ENCODE measurements around the gene CNGB1. TPM values are rescaled to one million over a fixed set of nuclear protein-coding genes. Genes with fewer than 3 reads are reported as not detected.
A peak's percentile ranks its signal among the peaks of the same experiment; 100 is the strongest.
"Not testable (repeated sequence)": the region's sequence is repeated elsewhere in the genome, so short reads cannot be mapped to it uniquely, and the experiment has no call there.

CNGB1 gene
- total RNA-seq, 4 donors from 2014 or later: 1.1 to 2.8 TPM; not detected in 2

DNA sequence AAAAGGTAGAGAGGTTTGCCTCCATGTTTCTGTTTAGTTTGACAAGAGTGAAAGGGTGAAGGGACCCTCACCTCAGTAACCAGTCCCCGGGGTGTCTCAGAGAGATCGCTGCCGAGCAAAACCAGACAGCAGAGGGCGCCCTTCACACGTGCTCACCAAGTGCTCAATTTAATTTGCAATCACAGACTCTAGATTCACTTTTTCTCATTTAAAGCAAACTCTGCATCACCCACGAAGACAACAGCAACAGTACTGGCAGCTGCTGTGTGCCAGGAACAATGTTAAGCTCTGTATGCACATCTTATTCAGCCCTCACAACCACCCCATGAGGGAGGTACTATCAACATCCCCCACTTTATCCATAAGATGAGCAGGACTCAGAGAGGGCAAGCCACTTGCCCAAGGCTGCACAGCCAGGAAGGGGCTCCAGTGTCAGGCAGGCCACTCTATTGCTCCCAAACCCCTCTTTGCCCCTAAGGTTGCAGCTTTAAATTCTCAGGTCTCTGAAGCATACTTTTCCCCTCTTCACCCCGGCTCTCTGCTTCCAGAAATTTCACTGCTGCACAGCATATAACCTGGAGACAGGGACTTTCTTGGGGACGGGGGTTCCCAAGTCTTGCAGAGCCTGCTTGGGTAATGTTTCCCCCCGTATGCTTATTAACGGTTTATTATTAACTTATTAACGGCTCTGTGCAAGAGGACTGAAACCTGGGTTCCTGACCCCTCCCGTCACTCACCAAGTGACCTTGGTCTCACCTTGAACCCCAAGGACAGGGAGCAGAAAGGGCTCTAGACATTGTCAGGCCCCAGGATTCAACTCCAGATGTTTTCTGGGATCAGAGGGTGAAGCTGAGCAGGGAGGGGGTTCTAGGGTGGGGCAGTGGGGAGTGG is 70.9 kb downstream of the CNGB1 start:
- Histone ChIP-seq H3K4me1 (no peaks in the 10 kb centered on the region), H3K9me3 (no peaks in the 10 kb centered on the region), H3K27me3 (no peaks in the 10 kb centered on the region), H3K27ac (no peak overlapping the region), H3K4me3 (no peak overlapping the region), H3K36me3 (no peaks in the 10 kb centered on the region)
- TF ChIP-seq POLR2A (IDR thresholded peaks at IDR 0.05): no peak
- TF ChIP-seq, protein P1, sequence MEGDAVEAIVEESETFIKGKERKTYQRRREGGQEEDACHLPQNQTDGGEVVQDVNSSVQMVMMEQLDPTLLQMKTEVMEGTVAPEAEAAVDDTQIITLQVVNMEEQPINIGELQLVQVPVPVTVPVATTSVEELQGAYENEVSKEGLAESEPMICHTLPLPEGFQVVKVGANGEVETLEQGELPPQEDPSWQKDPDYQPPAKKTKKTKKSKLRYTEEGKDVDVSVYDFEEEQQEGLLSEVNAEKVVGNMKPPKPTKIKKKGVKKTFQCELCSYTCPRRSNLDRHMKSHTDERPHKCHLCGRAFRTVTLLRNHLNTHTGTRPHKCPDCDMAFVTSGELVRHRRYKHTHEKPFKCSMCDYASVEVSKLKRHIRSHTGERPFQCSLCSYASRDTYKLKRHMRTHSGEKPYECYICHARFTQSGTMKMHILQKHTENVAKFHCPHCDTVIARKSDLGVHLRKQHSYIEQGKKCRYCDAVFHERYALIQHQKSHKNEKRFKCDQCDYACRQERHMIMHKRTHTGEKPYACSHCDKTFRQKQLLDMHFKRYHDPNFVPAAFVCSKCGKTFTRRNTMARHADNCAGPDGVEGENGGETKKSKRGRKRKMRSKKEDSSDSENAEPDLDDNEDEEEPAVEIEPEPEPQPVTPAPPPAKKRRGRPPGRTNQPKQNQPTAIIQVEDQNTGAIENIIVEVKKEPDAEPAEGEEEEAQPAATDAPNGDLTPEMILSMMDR (IDR thresholded peaks at IDR 0.05): peak; percentile 48 to 81 (median 77)
- DNase-seq: peak; percentile 68 to 88 (median 78)

DNA sequence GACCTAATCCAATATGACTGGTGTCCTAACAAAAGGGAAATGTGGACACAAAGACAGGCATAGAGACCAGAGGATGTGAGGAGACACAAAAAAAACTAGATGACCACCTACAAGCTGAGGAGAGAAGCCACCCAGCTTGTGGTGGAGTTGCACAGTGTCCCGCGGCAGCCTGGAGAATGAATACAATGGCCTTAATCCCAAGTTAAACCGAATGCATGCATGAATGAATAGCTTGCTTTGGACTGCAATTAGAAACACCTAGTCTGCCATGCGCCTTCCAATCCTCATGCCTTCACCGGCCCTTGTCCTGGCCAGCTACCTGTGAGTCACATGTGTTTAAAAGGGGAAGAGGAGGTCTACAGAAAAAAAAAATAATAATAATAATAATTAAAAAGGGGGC is 72.0 kb downstream of the CNGB1 start:
- TF ChIP-seq POLR2A (IDR thresholded peaks at IDR 0.05): no peak
- TF ChIP-seq, protein P1 (IDR thresholded peaks at IDR 0.05): no peak
- no peak overlapping the region for H3K27ac ChIP-seq
- H3K4me3 ChIP-seq: no peak overlapping the region

DNA sequence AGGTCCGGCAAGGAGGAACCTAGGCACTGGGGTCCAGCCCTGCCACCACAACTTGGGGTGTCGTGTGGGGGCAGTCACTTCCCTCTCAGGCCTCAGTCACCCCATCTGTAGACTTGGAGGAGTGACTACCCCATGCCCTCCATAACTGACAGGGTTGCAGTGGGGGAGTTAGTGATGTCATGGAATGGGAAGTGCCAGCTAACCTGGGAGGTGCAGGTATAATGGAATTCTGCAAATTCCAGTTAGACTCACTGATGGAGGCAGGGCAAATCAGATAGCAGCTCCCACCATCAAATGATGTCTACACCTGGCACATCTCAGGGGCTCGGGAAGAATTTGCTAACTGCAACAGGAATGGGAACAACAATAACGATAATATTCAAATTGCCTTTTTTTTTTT is 72.9 kb downstream of the CNGB1 start:
- H3K9me3 ChIP-seq: no peaks in the 10 kb centered on the region
- peaks cover 0 to 9% (median 0%) of the 10 kb centered on the region in 4 donors for H3K4me1 ChIP-seq

More for the DNA sequence above, 72.0 kb downstream of the CNGB1 start:
- Histone ChIP-seq H3K36me3 (no peaks in the 10 kb centered on the region), H3K9me3 (no peaks in the 10 kb centered on the region), H3K4me1 (peaks cover 0 to 5% (median 0%) of the 10 kb centered on the region in 4 donors), H3K27me3 (no peaks in the 10 kb centered on the region)
- DNase-seq: no peak

DNA sequence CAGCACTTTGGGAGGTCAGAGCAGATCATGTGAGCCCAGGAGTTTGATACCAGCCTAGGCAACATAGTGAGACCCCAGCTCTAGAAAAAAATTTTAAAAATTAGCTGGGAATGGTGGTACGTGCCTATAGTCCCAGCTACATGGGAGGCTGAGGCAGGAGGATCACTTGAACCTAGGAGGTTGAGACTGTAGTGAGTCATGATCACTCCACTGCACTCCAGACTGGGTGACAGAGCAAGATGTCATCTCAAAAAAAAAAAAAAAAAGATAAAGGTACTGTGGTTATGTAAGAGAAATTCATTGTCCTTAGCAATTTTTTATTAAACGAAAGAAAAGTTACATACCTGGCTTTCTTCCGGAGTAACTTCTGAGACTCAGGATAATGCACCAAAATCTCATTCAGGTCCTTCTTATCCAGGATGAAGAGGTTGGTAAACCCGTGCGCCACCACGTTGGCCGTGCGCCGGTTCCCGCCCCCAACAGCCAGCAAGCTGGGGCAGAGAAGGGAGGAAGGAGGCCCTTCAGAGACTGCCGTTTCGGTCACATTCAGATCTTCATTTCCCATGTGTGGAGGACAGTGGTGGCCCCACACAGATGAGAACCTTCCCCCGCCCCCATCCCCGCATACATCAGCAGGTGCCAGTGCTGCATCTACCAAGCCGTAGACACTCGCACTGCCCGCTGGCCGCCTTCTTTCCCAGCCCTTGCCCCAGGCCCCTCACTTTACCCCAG is 73.7 kb downstream of the CNGB1 start:
- Histone ChIP-seq H3K4me3 (no peak overlapping the region), H3K4me1 (peaks cover 0 to 9% (median 0%) of the 10 kb centered on the region in 4 donors), H3K36me3 (no peaks in the 10 kb centered on the region), H3K27me3 (no peaks in the 10 kb centered on the region), H3K27ac (no peak overlapping the region), H3K9me3 (no peaks in the 10 kb centered on the region)
- DNase-seq: no peak
- TF ChIP-seq, protein P1 (IDR thresholded peaks at IDR 0.05): no peak
- TF ChIP-seq POLR2A (IDR thresholded peaks at IDR 0.05): no peak

More for the DNA sequence above, 72.9 kb downstream of the CNGB1 start:
- no peak overlapping the region for H3K27ac ChIP-seq
- H3K36me3 ChIP-seq: no peaks in the 10 kb centered on the region
- TF ChIP-seq, protein P1 (IDR thresholded peaks at IDR 0.05): no peak
- no peak for TF ChIP-seq POLR2A (IDR thresholded peaks at IDR 0.05)
- no peaks in the 10 kb centered on the region for H3K27me3 ChIP-seq
- no peak for DNase-seq
- no peak overlapping the region for H3K4me3 ChIP-seq

DNA sequence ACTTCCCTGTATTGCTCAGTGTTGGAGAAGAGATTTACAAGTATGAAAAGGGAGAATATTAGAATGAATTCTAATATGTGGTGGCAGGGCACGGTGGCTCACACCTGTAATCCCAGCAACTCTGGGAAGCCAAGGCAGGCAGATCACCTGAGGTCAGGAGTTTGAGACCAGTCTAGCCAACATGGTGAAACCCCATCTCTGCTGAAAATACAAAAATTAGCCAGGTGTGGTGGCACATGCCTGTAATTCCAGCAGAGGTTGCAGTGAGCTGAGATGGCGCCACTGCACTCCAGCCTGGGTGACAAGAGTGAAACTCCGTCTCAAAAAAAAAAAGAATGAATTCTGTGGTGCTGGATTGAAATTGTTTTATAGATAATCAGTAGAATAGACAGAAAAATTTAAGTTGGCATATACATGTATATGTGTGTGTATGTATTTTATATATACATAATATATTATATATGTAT is 75.8 kb downstream of the CNGB1 start:
- not testable (repeated sequence) for H3K27ac ChIP-seq, DNase-seq, H3K9me3 ChIP-seq, H3K4me3 ChIP-seq, H3K27me3 ChIP-seq, H3K4me1 ChIP-seq, H3K36me3 ChIP-seq

Data from Peyer's patch (tissue), 4 donors.